ENCODE data around the gene LRRC8E. TPM values are rescaled to one million over a fixed set of nuclear protein-coding genes. Genes with fewer than 3 reads are reported as not detected.

LRRC8E gene
- total and polyA plus RNA-seq, 2 of the 8 experiments (the other 6 are each of a cell fraction or from before 2014, with no cell fraction given) = 2.7 to 2.9 TPM

DNA sequence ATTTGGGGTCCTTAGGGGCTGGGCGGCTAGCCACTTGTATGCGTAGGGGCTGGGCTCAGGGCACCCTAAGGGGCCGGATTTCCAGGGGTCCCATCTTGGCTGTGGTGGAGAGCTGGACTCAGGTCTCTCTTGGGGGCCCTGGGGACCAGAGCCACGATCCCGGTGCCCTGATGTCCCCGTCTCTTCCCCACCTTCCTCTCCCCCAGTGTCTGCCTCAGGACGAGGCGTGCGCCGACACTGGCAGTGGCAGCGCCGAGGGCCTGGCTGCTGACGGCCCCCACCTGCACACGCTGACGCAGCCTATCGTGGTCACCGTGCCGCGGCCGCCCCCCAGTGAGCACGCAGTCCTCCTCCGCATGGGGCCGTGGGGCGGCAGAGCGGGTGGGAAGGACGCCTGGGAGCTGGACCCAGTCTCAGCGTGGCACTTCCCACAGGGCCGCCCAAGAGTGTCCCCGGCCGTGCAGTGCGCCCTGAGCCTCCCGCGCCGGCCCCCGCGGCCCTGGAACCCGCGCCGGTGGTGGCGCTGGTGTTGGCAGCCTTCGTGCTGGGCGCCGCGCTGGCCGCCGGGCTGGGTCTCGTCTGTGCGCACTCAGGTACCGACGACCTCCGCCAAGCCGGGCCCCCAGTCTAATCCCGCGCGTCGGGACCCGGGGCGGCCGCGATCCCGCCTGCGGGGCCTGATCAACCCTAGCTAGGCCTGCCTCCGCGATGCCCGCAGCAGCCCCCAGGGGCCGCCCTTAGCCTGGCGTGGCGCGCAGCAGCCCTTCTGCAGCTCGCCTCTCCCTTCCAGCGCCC lies 29.2 kb downstream of the LRRC8E start (continued):
- TF ChIP-seq CTCF (IDR thresholded peaks at IDR 0.05; ENCODE audit: control extremely low read depth in 1 of 3, insufficient read depth in 1 of 3, low read depth in 1 of 3, low read length in 3 of 3) (peak; percentile 70 to 81 (median 74)), RAD21 (IDR thresholded peaks at IDR 0.05 in 1 of 2, conservative IDR thresholded peaks at IDR 0.05 in 1 of 2; ENCODE audit: low read depth in 2 of 2, low read length in 2 of 2) (peak; percentile 54 to 74), ASH2L (IDR thresholded peaks at IDR 0.05; ENCODE audit: low read length) (no peak), EZH2 (IDR thresholded peaks at IDR 0.05; ENCODE audit: low read depth, low read length, severe bottlenecking) (peak; percentile 46)

Data from H1 (cell line).